Neural progenitor cell (in vitro differentiated cells): ENCODE data around the gene ALX3. TPM values are rescaled to one million over a fixed set of nuclear protein-coding genes. Genes with fewer than 3 reads are reported as not detected.

Experiments used
- DNase-seq: peaks from one replicate; pipeline ENCODE4 v3.0.0-alpha.2; 2016; ENCODE audit warnings: low spot score
- H2AFZ ChIP-seq: fragments of 200-600 bp; sonication (generic); replicated peaks from 2 replicates; pipeline ENCODE4 v1.6.1; 2016; ENCODE audit warnings: antibody characterized with exemption
- H3F3A ChIP-seq: fragments of 200-600 bp; sonication (generic); 2 replicates; pipeline ENCODE4 v1.6.1; 2016; ENCODE audit warnings: antibody characterized with exemption, low read depth
- H3K27ac ChIP-seq: fragments of 200-600 bp; sonication (generic); 2 replicates; pipeline ENCODE4 v1.5.1; 2016; ENCODE audit warnings: mild to moderate bottlenecking
- H3K27me3 ChIP-seq: fragments of 200-600 bp; sonication (generic); 2 replicates; pipeline ENCODE4 v1.6.1; 2016; ENCODE audit warnings: mild to moderate bottlenecking, moderate library complexity
- H3K36me3 ChIP-seq: fragments of 200-600 bp; sonication (generic); 2 replicates; pipeline ENCODE4 v1.5.1; 2016
- H3K4me1 ChIP-seq: fragments of 200-600 bp; sonication (generic); 2 replicates; pipeline ENCODE4 v1.6.1; 2016; ENCODE audit warnings: mixed run types
- H3K4me2 ChIP-seq: fragments of 200-600 bp; sonication (generic); 2 replicates; pipeline ENCODE4 v1.6.1; 2016
- H3K4me3 ChIP-seq: fragments of 200-600 bp; sonication (generic); 2 replicates; pipeline ENCODE4 v1.5.1; 2016
- H3K79me2 ChIP-seq: fragments of 200-600 bp; sonication (generic); 2 replicates; pipeline ENCODE4 v1.6.1; 2016; ENCODE audit warnings: low read depth
- H3K9ac ChIP-seq: fragments of 200-600 bp; sonication (generic); 2 replicates; pipeline ENCODE4 v1.6.1; 2016
- H3K9me3 ChIP-seq: fragments of 200-600 bp; sonication (generic); 2 replicates; pipeline ENCODE4 v1.5.1; 2016; ENCODE audit warnings: low read depth
- H4K20me1 ChIP-seq: fragments of 200-600 bp; sonication (generic); 2 replicates; pipeline ENCODE4 v1.6.1; 2016; ENCODE audit warnings: low read depth
- H3K27ac Mint-ChIP-seq: 3 replicates; pipeline ENCODE4 v1.8.0; 2021; ENCODE audit warnings: mixed read lengths
- H3K27me3 Mint-ChIP-seq: 2 replicates; pipeline ENCODE4 v1.8.0; 2022; ENCODE audit warnings: low read depth, mild to moderate bottlenecking, inconsistent platforms, moderate library complexity, mixed read lengths; ENCODE audit not compliant: insufficient read depth
- H3K36me3 Mint-ChIP-seq: 3 replicates; pipeline ENCODE4 v1.8.0; 2021; ENCODE audit warnings: mixed read lengths
- H3K4me1 Mint-ChIP-seq: 3 replicates; pipeline ENCODE4 v1.8.0; 2021; ENCODE audit warnings: mixed read lengths
- H3K4me3 Mint-ChIP-seq: 3 replicates; pipeline ENCODE4 v1.8.0; 2021; ENCODE audit warnings: mild to moderate bottlenecking, moderate library complexity, mixed read lengths
- H3K9me3 Mint-ChIP-seq: 3 replicates; pipeline ENCODE4 v1.8.0; 2020; ENCODE audit warnings: mixed read lengths
- CTCF ChIP-seq: fragments of 200-600 bp; sonication (generic); IDR thresholded peaks from 2 replicates; pipeline ENCODE4 v1.5.1; 2017; ENCODE audit warnings: antibody characterized with exemption, mild to moderate bottlenecking
- EZH2 ChIP-seq: fragments of 200-600 bp; sonication (generic); IDR thresholded peaks from 2 replicates; pipeline ENCODE4 v1.6.1; 2017; ENCODE audit warnings: antibody characterized with exemption, mild to moderate bottlenecking, moderate library complexity
- EZH2phosphoT487 ChIP-seq: fragments of 200-600 bp; sonication (generic); IDR thresholded peaks from 2 replicates; pipeline ENCODE4 v1.6.1; 2017; ENCODE audit warnings: antibody characterized with exemption
- total RNA-seq: library from RNA; depleted of rRNA; stranded (reverse); fragments of >200 nt; gene quantifications from 2 replicates; pipeline ENCODE4 v1.2.3, GENCODE V29; 2015; ENCODE audit warnings: low replicate concordance

Gene ALX3
- total RNA-seq, 1 donor from 2014 or later = not detected

DNA sequence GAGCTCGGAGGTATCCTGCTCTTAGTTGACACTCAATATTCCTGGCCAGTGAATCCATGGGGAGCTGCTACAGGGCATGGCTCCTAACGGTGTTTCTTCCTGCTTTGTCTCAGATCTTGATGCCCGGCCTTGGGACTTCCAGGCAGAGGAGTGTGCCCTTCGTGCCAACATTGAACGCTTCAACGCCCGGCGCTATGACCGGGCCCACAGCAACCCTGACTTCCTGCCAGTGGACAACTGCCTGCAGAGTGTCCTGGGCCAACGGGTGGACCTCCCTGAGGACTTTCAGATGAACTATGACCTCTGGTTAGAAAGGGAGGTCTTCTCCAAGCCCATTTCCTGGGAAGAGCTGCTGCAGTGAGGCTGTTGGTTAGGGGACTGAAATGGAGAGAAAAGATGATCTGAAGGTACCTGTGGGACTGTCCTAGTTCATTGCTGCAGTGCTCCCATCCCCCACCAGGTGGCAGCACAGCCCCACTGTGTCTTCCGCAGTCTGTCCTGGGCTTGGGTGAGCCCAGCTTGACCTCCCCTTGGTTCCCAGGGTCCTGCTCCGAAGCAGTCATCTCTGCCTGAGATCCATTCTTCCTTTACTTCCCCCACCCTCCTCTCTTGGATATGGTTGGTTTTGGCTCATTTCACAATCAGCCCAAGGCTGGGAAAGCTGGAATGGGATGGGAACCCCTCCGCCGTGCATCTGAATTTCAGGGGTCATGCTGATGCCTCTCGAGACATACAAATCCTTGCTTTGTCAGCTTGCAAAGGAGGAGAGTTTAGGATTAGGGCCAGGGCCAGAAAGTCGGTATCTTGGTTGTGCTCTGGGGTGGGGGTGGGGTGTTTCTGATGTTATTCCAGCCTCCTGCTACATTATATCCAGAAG lies 16.7 kb downstream of the ALX3 start:
- H3K9me3 ChIP-seq = no peaks in the 10 kb centered on the region
- no peak overlapping the region for H3K4me3 Mint-ChIP-seq
- peaks cover 23% of the 10 kb centered on the region for H4K20me1 ChIP-seq
- peaks cover 38% of the 10 kb centered on the region for H3K36me3 Mint-ChIP-seq
- H3K79me2 ChIP-seq = no peaks in the 10 kb centered on the region
- H3K4me1 Mint-ChIP-seq = no peaks in the 10 kb centered on the region
- H3K36me3 ChIP-seq = peaks cover 8% of the 10 kb centered on the region
- H3K4me2 ChIP-seq = no peak overlapping the region
- H3K27me3 Mint-ChIP-seq = peaks cover 3% of the 10 kb centered on the region
- H3K27ac Mint-ChIP-seq = no peak overlapping the region
- peak; percentile 94 for TF ChIP-seq CTCF
- TF ChIP-seq EZH2phosphoT487 = no peak
- no peaks in the 10 kb centered on the region for H3K27me3 ChIP-seq
- no peak overlapping the region for H3K4me3 ChIP-seq
- no peak overlapping the region for H2AFZ ChIP-seq
- DNase-seq = peak; percentile 68
- no peak overlapping the region for H3K9ac ChIP-seq
- no peak overlapping the region for H3K27ac ChIP-seq
- H3K4me1 ChIP-seq = no peaks in the 10 kb centered on the region
- no peaks in the 10 kb centered on the region for H3K9me3 Mint-ChIP-seq
- H3F3A ChIP-seq = peaks cover 8% of the 10 kb centered on the region

GRCh38 chr1:110051262-110051648 lies 19.2 kb downstream of the ALX3 start:
- Histone ChIP-seq H4K20me1 (peaks cover 23% of the 10 kb centered on the region), H3K4me1 (no peaks in the 10 kb centered on the region), H3K4me3 (no peak overlapping the region), H3K9ac (no peak overlapping the region), H3K27me3 (no peaks in the 10 kb centered on the region), H3F3A (peaks cover 8% of the 10 kb centered on the region), H2AFZ (no peak overlapping the region), H3K4me2 (no peak overlapping the region), H3K27ac (no peak overlapping the region), H3K79me2 (no peaks in the 10 kb centered on the region), H3K36me3 (peaks cover 8% of the 10 kb centered on the region), H3K9me3 (no peaks in the 10 kb centered on the region)
- H3K4me1 Mint-ChIP-seq = no peaks in the 10 kb centered on the region
- H3K27me3 Mint-ChIP-seq = no peaks in the 10 kb centered on the region
- no peak for TF ChIP-seq EZH2
- TF ChIP-seq EZH2phosphoT487 = no peak
- TF ChIP-seq CTCF = no peak
- H3K4me3 Mint-ChIP-seq = no peak overlapping the region
- no peak for DNase-seq
- H3K36me3 Mint-ChIP-seq = peaks cover 40% of the 10 kb centered on the region
- no peaks in the 10 kb centered on the region for H3K9me3 Mint-ChIP-seq
- no peak overlapping the region for H3K27ac Mint-ChIP-seq

DNA sequence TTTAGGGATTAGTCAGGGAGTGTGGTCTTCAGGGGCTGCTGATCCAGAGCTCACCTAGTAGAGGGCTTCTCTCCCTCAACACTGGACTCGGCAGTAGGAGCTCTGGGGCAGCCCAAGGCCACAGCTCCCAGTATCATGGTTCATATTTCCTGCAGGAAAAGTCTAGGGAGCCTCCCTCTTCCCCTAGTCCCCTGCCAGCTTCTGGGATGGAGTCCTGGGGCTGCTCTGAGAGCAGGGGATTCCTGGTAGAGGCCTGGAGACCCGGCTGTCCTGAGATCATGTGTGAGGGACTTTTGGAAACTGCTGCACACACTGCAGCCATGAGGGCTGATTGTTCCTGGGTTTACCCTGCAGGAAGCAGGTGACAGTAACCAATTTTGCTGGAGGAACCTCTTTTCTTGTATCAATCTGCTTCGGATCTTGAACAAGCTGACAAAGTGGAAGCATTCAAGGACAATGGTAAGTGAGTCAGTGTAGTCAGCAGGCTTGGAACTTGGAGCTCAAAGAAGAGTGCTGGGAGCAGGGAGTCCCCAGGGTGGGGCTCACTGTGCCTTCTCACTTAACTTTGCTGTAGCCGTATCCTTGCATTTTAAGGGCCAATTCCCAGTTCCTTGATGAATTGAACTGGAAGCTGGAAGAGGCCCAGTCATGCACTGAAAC lies 19.7 kb downstream of the ALX3 start:
- H3K27me3 ChIP-seq = no peaks in the 10 kb centered on the region
- Mint-ChIP-seq H3K27ac (no peak overlapping the region), H3K9me3 (no peaks in the 10 kb centered on the region), H3K4me1 (no peaks in the 10 kb centered on the region), H3K27me3 (no peaks in the 10 kb centered on the region), H3K4me3 (no peak overlapping the region), H3K36me3 (peaks cover 41% of the 10 kb centered on the region)
- H3K4me1 ChIP-seq = no peaks in the 10 kb centered on the region
- no peak for DNase-seq
- H3K27ac ChIP-seq = no peak overlapping the region
- TF ChIP-seq EZH2 (no peak), CTCF (no peak), EZH2phosphoT487 (no peak)
- peaks cover 8% of the 10 kb centered on the region for H3K36me3 ChIP-seq
- H3K4me2 ChIP-seq = no peak overlapping the region
- no peak overlapping the region for H3K4me3 ChIP-seq
- no peak overlapping the region for H3K9ac ChIP-seq
- H3K79me2 ChIP-seq = no peaks in the 10 kb centered on the region
- H3F3A ChIP-seq = peaks cover 8% of the 10 kb centered on the region
- no peaks in the 10 kb centered on the region for H3K9me3 ChIP-seq
- peaks cover 23% of the 10 kb centered on the region for H4K20me1 ChIP-seq
- no peak overlapping the region for H2AFZ ChIP-seq
